ENCODE data around the gene SLC34A3.
"Not testable (repeated sequence)": the region's sequence is repeated elsewhere in the genome, so short reads cannot be mapped to it uniquely, and the experiment has no call there.

SLC34A3 gene

DNA sequence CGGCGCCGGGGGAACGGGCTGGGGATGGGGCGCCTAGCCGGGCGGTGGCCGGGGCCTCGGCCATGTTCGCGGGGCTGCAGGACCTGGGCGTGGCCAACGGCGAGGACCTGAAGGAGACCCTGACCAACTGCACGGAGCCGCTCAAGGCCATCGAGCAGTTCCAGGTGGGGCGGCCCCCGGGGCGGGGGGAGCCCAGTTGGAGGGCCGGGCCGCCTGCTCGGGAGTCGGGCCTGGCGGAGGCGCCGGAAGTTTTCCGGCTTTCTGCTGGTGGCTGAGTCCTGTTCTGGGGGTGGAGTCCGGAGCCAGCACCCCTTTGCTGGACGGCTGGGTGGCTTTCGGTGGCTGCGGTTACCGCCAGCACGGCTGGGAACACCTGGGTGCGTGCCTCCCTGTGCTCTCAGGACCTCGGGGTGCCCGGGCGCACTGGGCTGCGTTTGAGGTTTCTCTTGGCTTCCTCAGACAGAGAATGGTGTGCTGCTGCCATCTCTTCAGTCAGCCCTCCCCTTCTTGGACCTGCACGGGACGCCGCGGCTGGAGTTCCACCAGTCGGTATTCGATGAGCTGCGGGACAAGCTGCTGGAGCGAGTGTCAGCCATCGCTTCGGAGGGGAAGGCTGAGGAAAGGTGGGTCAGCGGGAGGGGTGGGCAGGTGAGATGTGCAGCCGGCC is 24.9 kb downstream of the SLC34A3 start:
- in situ Hi-C loops (cut with MboI; ENCODE audit: low sequenced_read_pairs) = no loop called here

DNA sequence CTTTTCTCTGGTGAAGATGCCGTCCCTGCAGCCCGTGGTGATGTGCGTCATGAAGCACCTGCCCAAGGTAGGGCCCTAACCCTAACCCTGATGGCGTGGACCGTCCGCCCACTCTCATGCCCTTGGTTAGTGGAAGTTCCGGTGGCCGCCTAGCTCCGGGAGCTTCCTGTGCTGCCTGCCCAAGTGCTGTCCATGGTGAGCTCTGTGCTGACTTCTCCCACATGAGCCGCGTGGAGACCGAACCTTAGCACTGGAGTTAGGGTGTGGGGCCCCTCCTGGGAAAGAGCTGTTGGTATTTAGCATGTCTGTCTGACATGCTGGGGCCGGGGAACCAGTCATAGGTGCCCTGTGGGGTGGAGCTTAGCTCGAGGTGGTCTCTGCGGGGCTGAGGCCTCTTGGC is 25.7 kb downstream of the SLC34A3 start:
- in situ Hi-C loops (cut with MboI; ENCODE audit: low sequenced_read_pairs) = no loop called here

DNA sequence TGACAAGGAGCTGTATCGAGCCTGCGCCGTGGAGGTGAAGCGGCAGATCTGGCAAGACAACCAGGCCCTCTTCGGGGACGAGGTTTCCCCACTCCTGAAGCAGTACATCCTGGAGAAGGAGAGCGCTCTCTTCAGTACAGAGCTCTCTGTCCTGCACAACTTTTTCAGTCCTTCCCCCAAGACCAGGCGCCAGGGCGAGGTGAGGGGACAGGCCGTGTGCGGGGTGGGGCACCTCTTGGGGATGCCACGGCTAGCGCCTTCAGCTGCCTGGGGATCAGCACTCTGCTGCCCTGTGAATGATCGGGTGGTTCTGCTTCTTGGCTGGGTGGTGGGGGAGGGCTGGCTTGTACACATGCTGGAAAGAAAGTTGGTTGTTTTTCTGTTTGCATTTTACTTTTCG is 26.2 kb downstream of the SLC34A3 start:
- in situ Hi-C loops (cut with MboI; ENCODE audit: low sequenced_read_pairs) = no loop called here

DNA sequence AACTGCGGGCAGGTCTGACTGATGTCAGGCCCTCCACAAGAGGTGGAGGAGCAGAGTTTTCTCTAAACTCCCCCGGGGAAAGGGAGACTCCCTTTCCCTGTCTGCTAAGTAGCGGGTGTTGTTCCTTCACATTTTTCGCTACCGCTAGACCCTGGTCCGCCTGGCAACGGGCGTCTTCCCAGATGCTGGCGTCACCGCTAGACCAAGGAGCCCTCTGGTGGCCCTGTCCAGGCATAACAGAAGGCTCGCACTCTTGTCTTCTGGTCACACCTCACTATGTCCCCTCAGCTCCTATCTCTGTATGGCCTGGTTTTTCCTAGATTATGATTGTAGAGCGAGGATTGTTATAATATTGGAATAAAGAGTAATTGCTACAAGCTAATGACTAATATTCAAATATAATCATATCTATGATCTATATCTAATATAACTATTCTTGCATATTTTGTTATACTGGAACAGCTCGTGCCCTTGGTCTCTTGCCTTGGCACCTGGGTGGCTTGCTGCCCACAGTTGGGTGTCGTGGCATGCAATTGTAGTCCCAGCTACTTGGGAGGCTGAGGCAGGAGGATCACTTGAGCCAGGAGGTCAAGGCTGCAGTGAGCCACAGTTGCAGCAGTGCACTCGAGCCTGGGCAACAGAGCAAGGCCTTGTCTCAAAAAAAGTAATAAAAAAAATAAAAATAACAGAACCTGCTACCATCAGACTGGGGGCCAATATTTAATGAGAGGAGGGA is 31.6 kb downstream of the SLC34A3 start:
- in situ Hi-C loops (cut with MboI; ENCODE audit: low sequenced_read_pairs) = not testable (repeated sequence)

DNA sequence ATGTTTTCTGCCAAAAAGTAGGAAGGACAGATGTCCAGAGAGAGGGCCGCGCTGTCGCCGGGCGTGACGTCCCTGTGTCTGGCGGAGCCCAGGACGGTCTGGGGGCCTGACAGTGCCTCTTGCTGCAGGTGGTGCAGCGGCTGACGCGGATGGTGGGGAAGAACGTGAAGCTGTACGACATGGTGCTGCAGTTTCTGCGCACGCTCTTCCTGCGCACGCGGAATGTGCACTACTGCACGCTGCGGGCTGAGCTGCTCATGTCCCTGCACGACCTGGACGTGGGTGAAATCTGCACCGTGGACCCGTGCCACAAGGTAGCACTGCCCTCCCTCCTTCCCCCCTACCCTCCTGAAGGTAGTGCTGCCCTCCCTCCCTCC is 32.2 kb downstream of the SLC34A3 start:
- in situ Hi-C loops (cut with MboI; ENCODE audit: low sequenced_read_pairs) = no loop called here

DNA sequence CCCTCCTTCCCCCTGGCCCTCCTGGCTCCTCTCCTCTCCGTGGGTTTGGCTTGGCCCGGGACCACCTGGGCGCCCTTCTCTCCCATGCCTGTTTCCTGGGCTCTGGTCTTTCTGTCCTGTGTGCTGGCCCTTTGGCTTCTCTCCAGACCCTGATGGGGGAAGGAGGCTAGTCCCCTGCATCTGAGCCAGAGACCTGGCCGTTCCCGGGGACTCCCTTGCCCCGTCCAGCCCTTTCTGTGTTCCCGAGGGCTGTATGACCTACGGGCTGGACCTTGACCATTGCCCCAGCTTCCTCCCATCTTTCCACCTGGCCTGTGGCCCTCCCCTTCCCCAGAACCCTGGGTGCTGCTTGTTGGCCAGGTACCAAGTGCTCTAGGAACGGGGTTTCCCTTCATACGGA is 32.8 kb downstream of the SLC34A3 start:
- in situ Hi-C loops (cut with MboI; ENCODE audit: low sequenced_read_pairs) = no loop called here

DNA sequence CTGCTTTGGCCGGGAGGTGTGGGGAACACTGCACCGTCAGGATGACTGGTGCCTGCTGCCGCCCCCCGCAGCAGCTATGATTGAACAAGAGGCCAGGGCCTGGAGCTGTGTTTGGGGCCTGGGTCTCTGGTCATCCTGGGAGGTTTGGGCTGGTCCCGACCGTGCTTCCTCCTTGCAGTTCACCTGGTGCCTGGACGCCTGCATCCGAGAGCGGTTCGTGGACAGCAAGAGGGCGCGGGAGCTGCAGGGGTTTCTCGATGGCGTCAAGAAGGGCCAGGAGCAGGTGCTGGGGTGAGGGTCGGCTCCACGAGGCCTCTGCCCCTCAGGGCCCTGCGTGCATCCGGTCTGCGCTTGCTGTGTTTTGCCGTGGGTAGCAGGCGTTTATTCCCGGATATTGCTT is 33.4 kb downstream of the SLC34A3 start:
- in situ Hi-C loops (cut with MboI; ENCODE audit: low sequenced_read_pairs) = no loop called here

DNA sequence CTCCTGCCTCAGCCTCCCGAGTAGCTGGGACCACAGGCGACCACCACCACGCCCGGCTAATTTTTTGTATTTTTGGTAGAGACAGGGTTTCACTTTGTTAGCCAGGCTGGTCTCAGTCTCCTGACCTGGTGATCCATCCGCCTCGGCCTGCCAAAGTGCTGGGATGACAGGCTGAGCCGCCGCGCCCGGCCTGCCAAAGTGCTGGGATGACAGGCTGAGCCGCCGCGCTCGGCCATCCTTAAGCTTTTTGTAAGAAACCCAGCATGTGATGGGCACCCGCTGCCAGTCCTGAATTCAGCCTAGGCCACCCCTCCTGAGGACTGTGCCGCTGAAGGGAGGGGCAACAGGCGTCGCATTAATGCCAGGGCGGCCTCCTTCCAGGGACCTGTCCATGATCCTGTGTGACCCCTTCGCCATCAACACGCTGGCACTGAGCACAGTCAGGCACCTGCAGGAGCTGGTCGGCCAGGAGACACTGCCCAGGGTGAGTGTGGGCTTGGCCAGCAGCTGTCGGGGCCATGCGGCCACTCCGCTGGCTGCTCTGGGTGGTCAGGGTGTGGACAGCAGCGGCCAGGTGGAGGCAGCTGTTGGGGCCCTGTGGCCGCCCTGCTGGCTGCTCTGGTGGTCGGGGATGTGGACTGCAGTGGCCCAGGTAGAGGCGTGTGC is 34.9 kb downstream of the SLC34A3 start:
- in situ Hi-C loops (cut with MboI; ENCODE audit: low sequenced_read_pairs) = no loop called here

DNA sequence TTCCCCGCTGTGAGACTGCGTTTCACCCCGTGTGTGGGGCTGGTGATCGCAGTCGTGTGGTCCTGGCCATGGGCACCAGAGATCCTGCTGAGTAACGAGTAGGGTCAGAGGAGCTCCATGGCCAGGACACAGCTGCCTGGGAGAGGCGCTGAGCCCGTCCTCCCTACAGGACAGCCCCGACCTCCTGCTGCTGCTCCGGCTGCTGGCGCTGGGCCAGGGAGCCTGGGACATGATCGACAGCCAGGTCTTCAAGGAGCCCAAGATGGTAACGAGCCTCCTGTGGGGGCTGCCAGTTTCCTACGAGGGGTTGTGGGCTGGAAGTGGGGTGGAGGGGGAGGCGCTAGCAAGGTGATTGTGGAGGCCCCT is 35.4 kb downstream of the SLC34A3 start:
- in situ Hi-C loops (cut with MboI; ENCODE audit: low sequenced_read_pairs) = no loop called here

DNA sequence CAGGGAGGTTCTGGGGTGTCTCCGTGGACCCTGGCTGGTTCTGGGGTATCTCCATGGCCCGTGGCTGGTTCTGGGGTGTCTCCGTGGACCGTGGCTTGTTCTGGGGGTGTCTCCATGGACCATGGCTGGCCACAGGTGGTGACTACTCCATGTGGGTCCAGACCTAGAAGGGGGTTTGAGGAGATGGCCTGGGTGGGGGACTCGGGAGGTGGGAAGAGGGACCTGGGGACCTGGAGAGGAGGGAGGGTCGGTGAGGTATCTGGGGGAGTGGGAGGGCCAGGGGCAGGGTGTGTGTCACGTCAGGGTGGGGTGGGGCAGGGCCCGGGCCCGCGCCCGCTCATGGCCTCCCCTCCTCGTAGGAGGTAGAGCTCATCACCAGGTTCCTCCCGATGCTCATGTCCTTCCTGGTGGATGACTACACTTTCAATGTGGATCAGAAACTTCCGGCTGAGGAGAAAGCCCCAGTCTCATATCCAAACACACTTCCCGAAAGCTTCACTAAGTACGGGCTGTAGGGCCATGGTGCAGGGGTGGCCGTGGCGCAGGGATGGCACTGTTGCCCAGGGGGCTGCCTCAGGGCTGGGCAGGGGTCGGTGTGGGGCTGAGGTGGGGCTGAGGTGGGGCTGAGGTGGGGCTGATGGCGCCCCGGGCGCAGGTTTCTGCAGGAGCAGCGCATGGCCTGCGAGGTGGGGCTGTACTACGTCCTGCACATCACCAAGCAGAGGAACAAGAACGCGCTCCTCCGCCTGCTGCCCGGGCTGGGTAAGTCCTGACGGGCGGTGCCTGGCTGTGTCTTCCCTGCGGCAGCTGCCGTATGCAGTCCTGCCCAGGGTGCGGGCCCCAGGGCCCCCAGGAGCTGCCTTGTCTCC is 36.1 kb downstream of the SLC34A3 start:
- in situ Hi-C loops (cut with MboI; ENCODE audit: low sequenced_read_pairs) = no loop called here

DNA sequence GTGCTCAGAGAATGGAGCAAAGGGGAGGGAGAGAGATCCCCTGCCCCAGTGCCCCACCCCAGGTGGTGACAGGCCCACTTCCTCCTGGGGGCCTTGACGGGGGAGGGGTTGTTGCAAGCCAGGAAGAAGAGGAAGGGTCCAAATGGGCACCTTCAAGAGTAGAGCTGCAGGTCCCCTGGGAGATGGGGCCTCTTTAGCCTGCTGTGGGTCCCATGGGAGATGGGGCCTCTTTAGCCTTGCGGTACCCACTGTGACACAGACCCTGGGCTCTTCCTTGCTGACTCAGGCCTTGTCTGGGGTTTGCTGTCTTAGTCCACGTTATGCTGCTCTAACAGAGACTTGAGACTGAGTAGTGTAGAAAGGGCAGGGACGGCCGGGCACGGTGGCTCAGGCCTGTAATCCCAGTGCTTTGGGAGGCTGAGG is 37.2 kb downstream of the SLC34A3 start:
- in situ Hi-C loops (cut with MboI; ENCODE audit: low sequenced_read_pairs) = no loop called here

DNA sequence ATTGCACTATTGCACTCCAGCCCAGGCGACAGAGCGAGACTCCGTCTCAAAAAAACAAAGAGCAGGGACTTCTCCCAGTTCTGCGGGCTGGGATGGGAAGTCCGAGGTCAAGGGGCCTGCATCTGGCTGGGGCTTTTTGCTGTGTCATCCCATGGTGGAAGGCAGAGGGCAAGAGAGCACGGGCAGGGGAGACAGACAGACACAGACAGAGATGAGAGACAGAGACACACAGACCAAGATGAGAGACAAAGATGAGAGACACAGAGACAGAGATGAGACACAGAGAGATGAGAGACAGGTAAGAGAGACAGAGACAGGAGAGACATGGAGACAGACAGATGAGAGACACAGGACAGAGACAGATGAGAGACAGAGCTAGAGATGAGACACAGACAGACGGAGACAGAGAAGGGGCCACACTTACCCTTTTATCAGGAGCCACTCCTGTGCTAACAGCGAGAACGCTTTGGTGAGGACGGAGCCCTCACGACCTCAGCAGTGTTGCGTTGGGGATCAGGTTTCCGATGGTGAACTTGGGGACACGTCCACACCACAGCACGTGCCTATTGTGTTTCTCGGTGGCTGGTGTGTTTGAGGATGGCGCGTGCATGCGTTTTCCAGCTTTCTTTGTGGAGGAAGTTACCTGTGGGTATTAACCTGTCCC is 38.0 kb downstream of the SLC34A3 start:
- in situ Hi-C loops (cut with MboI; ENCODE audit: low sequenced_read_pairs) = no loop called here

DNA sequence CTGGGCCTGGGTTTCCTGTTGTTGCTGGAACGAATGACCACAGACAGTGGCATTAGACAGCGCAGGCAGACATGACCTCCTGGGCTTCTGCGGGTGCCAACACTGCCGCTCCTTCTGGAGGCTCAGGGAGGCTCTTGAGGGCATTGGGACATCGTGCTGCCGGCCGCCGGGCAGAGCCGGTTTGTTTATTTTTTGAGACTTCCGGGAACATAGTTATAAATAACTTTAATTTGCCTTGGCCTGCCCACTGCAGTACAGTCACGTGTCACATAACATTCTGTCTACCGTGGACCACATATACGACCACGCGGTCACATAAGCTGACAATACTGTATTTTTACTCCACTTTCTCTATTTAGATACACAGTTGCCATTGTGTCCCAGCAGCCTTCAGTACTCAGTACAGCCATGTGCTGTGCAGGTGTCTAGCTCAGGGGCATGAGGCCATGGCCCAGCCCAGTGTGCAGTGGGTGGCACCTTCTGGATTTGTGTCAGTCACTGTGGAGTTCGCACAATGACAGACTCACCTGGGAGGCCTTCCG is 38.6 kb downstream of the SLC34A3 start:
- in situ Hi-C loops (cut with MboI; ENCODE audit: low sequenced_read_pairs) = no loop called here

DNA sequence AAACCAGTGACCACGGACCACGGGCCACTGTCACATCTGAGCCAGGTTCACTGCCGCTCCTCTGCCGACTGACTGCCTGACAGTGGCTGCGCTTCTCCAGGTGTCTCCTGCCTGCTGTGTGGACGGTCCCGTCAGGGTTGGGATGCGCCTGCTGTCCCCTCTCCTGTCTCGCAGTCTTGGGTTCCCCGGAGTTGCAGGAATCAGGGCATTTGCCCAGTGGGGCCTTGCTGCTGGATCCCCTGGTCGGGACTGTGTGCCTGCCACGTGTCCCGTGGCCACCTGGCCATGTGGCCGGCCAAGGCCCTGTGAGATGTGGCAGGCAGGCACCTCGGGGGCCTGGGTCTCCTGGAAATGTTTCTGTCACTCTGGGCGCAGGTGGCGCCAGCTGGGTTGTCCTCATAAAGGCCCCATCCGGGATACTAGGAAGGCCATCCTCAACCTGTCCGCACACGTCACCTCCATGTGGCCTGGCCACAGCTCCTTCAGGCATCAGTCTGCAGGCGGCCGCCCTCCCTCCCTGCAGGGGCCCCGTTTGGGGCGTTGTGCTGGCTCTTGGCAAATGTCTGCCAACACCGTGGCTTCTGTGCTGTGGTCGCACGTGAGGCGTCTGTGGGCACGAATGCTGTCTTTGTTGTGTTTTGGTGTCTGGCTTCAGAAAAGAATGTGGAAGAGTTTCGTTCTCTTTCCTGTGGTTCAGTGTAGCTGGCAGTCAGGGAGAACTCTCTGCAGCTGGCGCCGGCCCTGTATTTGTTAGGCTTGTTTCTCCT is 40.4 kb downstream of the SLC34A3 start:
- in situ Hi-C loops (cut with MboI; ENCODE audit: low sequenced_read_pairs) = no loop called here

DNA sequence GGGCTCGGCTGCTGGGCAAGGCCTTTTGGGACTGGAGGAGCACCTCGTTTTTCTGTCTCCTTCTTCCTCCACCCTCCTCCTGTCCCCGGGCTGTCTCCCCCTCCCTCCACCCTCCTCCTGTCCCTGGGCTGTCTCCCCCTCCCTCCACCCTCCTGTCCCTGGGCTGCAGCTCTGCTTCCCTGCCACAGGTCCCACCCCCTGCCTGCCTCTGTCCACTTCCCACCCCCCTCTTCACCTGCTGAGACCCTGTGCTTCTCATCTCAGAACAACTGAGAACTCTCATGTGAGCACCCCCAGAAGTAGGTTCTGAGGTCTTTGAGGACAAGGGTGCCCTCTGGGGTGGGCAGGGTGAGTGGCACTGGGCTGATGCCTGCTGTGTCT is 41.0 kb downstream of the SLC34A3 start:
- in situ Hi-C loops (cut with MboI; ENCODE audit: low sequenced_read_pairs) = no loop called here

DNA sequence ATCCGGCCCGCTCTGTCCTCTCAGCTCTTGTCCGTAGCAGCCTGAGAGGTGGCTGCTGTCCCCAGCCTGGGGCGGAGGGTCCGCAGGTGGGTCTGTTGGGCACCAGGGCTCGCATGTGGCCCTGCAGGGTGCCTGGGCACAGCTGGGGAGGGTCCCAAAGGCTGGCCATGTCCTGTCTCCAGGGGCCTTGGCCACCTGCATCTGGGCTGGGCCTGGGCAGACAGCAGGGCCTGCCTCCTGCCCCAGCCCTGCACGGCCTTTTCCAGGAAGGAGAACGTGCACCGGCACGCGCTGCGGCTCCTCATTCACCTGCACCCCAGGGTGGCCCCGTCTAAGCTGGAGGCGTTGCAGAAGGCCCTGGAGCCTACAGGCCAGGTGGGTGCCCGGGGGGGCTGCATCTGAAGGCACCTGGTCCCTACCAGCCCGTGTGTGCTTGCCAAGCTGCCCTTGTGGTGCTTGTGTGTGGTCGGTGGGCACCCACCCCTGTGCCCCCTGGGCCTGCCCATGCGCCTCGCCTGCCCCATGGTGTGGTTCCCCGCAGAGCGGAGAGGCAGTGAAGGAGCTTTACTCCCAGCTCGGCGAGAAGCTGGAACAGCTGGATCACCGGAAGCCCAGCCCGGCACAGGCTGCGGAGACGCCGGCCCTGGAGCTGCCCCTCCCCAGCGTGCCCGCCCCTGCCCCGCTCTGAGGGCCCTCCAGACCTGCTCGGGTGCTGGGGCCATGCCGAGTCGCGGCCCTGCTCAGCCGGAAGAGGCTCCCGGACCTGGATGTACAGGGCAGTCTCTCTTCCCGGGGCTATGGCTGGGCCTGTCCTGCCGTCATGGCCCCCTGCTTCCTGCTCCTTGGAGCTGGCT is 41.8 kb downstream of the SLC34A3 start:
- in situ Hi-C loops (cut with MboI; ENCODE audit: low sequenced_read_pairs) = no loop called here

DNA sequence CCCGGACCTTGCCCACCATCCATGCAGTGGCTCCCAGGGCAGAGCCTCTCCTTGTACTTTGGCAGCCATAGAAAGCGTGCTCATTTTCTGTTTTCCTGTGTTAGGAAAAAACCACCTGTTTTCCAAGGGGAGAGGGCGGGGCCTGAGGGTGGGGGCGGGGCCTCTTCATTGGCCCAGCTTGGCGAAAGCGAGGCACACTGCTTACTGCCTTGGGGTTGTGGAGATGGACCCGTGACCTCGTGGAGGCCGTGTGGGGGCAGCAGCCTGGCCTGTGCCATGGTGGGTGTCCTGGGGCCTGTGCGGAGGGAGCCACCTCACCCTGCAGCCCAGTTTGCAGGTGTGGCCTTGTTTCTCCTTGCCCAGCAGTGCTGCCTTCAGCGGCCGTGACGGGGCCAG is 42.4 kb downstream of the SLC34A3 start:
- in situ Hi-C loops (cut with MboI; ENCODE audit: low sequenced_read_pairs) = no loop called here

DNA sequence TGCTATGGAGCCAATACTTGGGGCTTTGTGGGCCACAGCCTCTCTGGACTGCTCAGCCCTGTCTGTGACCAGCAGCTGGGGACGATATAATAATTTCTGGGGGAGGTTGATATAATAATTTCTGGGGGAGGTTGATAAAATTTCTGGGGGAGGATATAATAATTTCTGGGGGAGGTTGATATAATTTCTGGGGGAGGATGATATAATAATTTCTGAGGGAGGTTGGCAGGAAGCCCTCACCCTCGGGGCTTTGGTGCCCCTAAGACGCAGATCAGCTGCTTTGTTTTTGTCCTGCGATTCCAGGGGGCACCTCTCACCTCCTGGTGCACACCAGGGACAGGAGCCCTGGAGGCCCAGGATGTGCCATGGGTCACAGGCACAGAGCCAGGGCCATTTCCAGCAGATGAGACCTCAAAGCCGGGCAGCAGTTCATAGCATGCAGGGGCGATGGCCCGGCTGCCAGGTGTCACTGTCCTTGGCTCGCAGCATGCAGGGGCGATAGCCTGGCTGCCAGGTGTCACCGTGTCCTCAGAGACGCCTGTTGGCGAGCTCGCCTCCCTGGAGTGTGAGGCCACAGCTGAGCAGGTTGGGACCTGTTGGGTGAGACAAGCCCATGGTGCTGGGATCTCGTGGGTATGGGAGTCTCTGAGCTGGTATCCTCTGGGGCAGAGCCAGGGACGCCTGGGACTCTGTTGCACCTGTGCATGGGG is 43.1 kb downstream of the SLC34A3 start:
- in situ Hi-C loops (cut with MboI; ENCODE audit: low sequenced_read_pairs) = no loop called here

Measured in HL-60/S4 treated with retinoic acid at 250 ng/mL for 4 days and 3 days (cell line).